SK-N-SH treated with all-trans-retinoic acid at 6 μM for 48 hours (cell line): Measurements from ENCODE around the gene SLC66A3.

ENCODE experiments used
- ARNTL ChIP-seq: fragments of 450-650 bp; formaldehyde crosslinking; IDR thresholded peaks from 2 replicates; pipeline ENCODE4 v1.5.0; 2020; ENCODE audit warnings: low read depth, mild to moderate bottlenecking, moderate library complexity, borderline replicate concordance
- CREB5 ChIP-seq: fragments of 250-450 bp; sonication (Bioruptor Pico); IDR thresholded peaks from 2 replicates; pipeline ENCODE4 v1.5.1; 2020; ENCODE audit warnings: low read depth, mild to moderate bottlenecking, moderate library complexity
- SNAI2 ChIP-seq: fragments of 250-450 bp; sonication (Bioruptor Pico); IDR thresholded peaks from 2 replicates; pipeline ENCODE4 v1.5.0; 2020; ENCODE audit warnings: mild to moderate bottlenecking, moderate library complexity
- TOX ChIP-seq: fragments of 250-450 bp; sonication (Bioruptor Pico); IDR thresholded peaks from 2 replicates; pipeline ENCODE4 v1.8.0; 2021; ENCODE audit warnings: mild to moderate bottlenecking, moderate library complexity, borderline replicate concordance
- ZFP3 ChIP-seq: fragments of 250-450 bp; sonication (Bioruptor Pico); IDR thresholded peaks from 2 replicates; pipeline ENCODE4 v1.5.0; 2020; ENCODE audit warnings: mild to moderate bottlenecking, moderate library complexity
- ZNF8 ChIP-seq: fragments of 450-650 bp; formaldehyde crosslinking; IDR thresholded peaks from 2 replicates; pipeline ENCODE4 v1.5.0; 2020; ENCODE audit warnings: mild to moderate bottlenecking, moderate library complexity
- TF ChIP-seq, protein P1 (sequence below): fragments of 250-450 bp; sonication (Bioruptor Pico); IDR thresholded peaks from 2 replicates; pipeline ENCODE4 v1.8.0; 2020; ENCODE audit warnings: mild to moderate bottlenecking, moderate library complexity, borderline replicate concordance
- TF ChIP-seq, protein P2 (sequence below): fragments of 250-450 bp; sonication (Bioruptor Pico); IDR thresholded peaks from 2 replicates; pipeline ENCODE4 v1.5.0; 2020; ENCODE audit warnings: mild to moderate bottlenecking, moderate library complexity

GRCh38 chr2:11157296-11157695 is 2.0 kb downstream of the SLC66A3 start:
- no peak for TF ChIP-seq ARNTL (CRISPR knock-in tag)
- no peak for TF ChIP-seq TOX (CRISPR knock-in tag)
- TF ChIP-seq, protein P1, sequence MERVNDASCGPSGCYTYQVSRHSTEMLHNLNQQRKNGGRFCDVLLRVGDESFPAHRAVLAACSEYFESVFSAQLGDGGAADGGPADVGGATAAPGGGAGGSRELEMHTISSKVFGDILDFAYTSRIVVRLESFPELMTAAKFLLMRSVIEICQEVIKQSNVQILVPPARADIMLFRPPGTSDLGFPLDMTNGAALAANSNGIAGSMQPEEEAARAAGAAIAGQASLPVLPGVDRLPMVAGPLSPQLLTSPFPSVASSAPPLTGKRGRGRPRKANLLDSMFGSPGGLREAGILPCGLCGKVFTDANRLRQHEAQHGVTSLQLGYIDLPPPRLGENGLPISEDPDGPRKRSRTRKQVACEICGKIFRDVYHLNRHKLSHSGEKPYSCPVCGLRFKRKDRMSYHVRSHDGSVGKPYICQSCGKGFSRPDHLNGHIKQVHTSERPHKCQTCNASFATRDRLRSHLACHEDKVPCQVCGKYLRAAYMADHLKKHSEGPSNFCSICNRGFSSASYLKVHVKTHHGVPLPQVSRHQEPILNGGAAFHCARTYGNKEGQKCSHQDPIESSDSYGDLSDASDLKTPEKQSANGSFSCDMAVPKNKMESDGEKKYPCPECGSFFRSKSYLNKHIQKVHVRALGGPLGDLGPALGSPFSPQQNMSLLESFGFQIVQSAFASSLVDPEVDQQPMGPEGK (CRISPR knock-in tag): no peak
- no peak for TF ChIP-seq ZNF8 (CRISPR knock-in tag)
- no peak for TF ChIP-seq SNAI2 (CRISPR knock-in tag)
- TF ChIP-seq ZFP3 (CRISPR knock-in tag): no peak
- TF ChIP-seq CREB5: no peak
- TF ChIP-seq, protein P2, sequence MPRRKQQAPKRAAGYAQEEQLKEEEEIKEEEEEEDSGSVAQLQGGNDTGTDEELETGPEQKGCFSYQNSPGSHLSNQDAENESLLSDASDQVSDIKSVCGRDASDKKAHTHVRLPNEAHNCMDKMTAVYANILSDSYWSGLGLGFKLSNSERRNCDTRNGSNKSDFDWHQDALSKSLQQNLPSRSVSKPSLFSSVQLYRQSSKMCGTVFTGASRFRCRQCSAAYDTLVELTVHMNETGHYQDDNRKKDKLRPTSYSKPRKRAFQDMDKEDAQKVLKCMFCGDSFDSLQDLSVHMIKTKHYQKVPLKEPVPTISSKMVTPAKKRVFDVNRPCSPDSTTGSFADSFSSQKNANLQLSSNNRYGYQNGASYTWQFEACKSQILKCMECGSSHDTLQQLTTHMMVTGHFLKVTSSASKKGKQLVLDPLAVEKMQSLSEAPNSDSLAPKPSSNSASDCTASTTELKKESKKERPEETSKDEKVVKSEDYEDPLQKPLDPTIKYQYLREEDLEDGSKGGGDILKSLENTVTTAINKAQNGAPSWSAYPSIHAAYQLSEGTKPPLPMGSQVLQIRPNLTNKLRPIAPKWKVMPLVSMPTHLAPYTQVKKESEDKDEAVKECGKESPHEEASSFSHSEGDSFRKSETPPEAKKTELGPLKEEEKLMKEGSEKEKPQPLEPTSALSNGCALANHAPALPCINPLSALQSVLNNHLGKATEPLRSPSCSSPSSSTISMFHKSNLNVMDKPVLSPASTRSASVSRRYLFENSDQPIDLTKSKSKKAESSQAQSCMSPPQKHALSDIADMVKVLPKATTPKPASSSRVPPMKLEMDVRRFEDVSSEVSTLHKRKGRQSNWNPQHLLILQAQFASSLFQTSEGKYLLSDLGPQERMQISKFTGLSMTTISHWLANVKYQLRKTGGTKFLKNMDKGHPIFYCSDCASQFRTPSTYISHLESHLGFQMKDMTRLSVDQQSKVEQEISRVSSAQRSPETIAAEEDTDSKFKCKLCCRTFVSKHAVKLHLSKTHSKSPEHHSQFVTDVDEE (CRISPR knock-in tag): no peak
